Activated T-cell treated with anti-CD3 and anti-CD28 coated beads for 24 hours (primary cell): ENCODE measurements around the gene ZCCHC13.
"Not testable (repeated sequence)": the region's sequence is repeated elsewhere in the genome, so short reads cannot be mapped to it uniquely, and the experiment has no call there.

Experiments
- DNase-seq: peaks from one replicate; pipeline ENCODE4 v3.0.0-alpha.2; 2020; ENCODE audit warnings: low read depth

The ZCCHC13 gene

DNA sequence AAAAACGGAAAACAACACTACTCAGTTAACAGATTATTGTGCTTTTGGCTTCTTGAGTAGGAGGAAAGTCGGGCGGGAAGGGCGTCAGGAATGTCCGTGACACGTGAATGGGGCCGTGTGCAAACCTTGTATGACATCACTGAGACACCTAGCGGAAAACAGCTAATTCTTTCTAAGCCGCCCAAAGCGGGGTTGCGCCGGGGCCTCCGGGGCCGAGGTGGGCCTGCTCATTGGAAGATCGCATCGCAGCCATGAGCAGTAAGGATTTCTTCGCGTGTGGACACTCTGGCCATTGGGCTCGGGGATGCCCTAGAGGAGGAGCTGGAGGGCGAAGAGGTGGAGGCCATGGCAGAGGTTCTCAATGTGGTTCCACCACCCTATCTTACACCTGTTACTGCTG is at the start of gene ZCCHC13:
Gene ZCCHC13 (plus strand): TSS at position 165 of the 400 bp plus-strand sequence. CDS start 87 bp downstream, at position 252.
- DNase-seq: no peak

DNA sequence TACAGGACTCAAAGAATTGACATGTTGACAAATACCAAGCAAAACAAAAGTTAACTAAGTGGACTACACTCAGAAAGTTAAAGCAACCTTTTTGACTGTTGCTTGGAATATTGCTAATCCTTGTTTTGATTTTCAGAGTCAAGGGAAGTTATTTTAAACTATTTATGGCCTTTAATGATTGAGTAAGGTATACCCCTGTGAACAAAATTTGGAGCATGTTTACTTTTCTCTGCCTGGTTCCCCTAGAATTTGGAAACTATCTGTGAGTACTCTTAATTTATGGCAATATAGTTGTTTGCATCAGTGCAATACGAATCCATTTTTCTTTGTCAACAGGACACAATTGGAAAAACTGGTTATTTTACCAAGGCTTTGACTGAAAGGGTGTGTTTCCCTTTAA is 45.9 kb upstream of the ZCCHC13 start:
- not testable (repeated sequence) for DNase-seq

DNA sequence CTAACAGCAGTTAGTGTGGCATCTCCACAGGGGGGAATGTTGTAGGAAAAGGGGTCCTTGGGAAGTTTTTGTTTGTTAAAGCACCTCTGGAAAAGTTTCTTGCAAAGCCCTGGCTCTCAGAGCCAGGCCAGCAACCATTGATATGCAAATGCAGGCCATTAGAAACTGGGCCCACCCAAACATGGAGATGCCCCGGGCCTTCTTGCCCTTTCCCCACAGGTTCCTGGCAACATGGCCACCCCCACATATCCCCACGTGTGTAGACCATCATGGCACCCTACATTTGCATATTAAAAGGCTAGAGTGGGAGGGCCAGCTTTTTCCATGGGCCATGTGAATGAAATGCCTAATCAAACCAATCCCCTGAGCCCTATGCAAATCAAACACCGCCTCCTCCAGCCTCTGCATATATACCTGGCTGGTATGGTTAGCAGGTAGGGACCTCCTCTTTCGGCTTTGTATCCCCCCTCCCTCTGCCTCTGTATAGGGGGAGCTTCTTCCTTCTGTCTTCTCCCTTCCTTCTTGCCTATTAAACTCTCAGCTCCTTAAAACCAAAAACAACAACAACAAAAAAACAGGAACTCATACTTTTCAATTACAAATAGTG is 44.0 kb upstream of the ZCCHC13 start:
- DNase-seq: no peak

DNA sequence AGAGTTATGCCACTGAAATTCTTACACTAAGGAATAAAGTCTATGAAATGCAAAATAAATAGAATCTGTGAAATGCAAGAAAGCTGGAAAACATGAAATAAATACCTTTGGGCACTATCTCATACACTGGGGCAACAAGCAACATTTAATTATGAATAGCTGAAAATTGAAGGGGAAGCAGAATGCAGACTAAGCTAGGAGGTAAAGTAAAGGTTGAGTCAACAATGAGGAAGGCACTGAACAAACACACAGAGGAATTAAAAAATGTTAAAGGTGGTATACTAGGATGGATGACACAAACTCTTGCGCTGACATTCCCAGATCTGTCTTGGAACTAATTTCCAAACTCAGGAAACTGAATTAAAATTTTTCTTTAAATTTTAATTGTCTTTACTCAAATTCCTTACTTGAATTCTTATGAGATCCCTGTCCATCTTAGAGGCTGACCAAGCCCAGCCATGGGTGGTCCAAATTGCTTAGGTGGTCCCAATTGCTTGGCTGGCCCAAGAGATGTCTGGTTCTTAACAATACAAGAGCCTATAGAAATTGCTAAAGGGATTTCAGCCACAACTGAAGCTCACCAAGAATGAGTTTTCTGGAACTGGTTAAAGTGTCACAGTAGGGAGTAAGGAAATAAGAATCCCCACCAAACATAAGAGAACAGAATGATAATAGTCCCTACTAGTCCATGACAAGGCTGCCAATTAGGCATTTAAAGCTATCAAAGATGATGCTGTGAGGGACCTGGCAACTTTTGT is 41.3 kb upstream of the ZCCHC13 start:
- DNase-seq: no peak

DNA sequence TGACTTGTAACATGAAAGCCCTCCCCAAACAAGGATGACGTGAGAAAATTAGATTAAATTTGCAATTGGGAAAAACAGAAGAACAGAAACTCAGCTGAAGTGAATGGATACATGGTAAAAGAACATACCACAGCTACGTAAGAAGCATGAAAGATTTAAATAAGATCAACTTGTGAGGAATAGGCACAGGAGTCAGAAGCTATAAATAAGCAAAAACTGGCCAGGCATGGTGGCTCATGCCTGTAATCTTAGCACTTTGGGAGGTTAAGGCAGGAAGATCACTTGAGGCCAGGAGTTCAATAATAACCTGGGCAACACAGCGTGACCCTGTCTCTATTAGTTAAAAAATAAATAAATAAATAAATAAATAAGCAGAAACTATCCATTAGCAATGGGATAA is 33.6 kb upstream of the ZCCHC13 start:
- no peak for DNase-seq

DNA sequence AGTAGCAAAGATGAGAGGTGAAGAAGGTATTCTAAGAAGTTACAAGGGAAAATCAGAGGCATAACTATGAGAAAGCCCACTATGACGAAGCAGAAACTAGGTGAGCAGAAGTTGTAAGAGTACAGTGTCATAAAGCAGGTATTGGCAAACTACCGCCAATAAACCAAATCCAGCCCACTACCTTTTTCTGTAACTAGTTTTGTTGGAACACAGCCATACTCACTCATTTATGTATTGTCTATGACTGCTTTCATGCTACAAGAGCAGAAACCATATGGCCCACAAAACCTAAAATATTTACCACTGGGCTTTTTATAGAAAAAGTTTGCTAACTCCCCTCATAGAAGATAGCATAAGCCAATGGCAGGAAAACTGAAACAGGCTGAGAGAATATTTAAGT is 31.8 kb upstream of the ZCCHC13 start:
- DNase-seq: no peak

DNA sequence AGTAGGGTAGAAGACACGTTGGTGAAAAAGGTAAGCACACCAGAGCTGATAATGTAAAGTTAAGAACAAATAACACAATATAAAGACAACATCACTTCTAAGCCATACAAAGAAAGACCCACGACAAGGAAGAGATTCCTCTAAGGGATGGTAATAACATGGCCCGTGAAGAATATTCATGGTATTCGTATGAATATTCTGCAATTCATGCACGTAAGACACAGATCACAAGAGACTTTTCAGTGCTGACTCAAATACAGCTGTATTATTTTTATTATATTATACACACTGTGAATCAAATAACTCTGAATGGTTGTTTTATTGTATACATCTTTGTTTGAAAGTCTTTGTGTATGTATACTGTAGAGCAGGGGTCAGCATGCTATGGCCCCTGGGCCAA is 29.5 kb upstream of the ZCCHC13 start:
- no peak for DNase-seq

DNA sequence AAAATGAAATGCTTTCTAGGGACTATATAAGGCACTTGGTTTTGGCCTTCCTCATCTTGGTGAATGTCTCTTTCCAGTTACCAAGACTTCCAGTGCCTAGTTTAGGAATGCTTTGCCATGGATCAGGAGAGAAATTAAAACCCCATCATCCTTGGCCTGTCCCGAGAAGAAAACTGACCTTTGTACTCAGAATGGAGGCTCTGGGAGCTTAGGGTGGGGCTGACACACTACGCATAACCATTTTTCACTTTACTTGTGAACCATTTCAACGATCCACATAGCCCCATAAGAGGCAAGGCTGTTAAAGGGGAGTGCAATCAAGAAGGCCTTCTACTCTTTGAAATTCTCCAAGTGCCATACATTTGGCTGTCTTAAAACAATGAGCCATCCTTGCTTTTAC is 26.7 kb upstream of the ZCCHC13 start:
- DNase-seq: no peak

DNA sequence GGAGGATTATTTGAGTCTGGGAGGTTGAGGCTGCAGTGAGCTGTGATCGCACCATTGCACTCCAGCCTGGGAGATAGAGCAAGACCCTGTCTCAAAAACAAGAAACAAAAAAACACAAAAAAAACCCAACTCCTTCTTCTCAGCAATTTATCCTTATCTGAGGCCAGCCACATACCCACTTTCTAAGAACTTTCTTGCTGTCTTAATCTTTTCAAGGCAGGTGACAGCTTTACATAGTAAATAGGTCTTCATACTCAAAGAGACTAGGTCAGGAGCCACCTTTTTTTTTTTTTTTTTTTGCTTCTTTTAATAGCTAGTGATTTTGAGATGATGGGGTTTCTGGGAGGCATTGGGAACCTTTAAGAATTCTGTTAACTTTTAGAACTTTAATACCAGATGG is 26.1 kb upstream of the ZCCHC13 start:
- no peak for DNase-seq

DNA sequence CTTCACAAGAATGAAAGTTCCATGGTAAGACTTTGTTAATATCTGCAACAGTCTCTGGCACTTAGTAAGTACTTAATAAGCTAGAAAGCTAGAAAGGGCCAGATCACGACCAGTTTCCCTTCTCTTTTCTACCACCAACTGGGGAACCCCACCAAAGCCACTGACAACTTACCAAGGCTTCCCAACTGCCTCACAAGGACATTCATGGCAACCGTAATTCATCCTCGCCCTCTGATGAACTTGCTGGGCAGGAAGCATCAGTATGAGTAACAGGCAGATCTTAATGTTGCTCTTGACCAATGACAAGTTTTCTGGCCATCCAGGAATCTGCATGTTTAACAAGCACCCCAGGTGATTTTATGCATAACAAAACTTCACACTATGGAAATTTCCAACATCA is 23.2 kb upstream of the ZCCHC13 start:
- no peak for DNase-seq

DNA sequence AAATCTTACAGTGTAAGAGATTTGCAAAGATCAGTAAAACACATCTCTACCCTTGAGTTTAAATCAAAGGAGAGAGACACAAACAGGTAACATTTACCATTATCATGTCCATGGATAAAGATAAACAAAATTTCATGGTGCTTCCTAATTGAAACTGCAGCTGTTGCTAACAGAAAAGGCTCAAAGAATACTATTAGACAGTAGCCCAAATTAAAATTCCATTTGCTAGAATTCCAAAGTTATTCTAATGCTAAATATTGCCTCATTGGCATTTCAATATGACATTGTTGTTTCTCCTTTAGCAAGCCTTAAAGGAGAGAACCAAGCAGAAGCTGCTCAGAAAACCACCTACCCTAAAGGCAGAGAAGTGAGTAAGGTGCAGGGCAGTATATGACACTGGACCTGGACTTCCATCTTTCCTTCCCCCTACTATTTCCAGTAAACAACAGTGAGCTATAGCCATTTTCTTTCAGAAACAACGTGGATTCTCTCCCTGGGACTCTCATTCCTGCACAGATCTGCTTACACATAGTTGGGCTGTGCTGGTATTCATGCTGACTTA is 19.5 kb upstream of the ZCCHC13 start:
- DNase-seq: no peak

DNA sequence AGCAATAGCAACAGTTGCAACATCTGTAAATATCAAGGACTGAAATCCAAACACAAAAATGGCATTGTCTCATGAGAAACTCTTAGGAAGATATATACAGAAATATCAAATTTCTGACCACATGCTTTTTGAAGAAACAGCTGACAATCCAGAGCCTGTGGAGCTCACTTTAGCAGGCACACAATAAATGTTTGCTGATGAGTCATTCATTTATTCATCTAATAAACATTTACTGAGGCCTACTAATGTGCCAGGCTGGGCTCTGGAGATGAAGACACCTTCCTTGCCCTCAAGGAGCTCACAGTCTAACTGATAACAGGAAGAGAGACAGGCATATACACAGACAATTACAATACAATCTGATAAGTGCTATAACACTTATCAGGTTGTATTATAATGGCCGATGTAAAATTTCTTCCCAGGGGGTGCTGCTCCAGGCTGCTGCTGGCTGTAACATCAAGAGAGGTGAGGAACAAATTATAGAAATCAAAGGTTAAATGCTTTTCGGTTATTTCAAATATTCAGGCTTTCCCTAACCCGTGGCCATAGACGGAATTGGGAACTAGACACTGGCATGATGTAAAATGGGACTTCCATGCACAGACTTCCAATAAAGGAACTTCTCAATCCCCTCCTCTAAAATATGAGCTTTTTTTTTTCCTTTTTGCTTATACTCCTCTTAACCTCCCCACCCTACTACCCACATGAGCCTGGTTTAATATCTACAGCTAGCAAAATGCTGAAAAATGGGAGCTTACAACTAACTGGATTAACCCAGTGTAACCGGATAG is 16.8 kb upstream of the ZCCHC13 start:
- no peak for DNase-seq

DNA sequence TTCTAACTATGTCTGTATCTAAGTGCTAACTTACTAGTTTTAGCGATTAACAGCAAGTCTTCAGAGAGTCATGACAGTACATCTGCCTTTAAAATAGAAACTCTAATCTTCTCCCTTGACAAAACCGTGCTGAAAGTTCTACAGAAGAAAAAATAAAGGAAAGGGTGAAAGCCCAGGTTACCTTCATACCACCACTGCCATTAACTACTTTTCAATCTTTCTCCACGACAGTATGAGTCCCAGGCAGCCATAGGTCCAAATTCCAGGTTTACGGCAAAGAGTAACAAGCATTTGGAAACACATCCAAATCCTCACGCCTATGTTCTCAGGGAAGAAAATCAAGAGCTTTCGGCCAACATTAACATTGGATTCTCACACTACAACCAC is 12.4 kb upstream of the ZCCHC13 start:
- DNase-seq: no peak

DNA sequence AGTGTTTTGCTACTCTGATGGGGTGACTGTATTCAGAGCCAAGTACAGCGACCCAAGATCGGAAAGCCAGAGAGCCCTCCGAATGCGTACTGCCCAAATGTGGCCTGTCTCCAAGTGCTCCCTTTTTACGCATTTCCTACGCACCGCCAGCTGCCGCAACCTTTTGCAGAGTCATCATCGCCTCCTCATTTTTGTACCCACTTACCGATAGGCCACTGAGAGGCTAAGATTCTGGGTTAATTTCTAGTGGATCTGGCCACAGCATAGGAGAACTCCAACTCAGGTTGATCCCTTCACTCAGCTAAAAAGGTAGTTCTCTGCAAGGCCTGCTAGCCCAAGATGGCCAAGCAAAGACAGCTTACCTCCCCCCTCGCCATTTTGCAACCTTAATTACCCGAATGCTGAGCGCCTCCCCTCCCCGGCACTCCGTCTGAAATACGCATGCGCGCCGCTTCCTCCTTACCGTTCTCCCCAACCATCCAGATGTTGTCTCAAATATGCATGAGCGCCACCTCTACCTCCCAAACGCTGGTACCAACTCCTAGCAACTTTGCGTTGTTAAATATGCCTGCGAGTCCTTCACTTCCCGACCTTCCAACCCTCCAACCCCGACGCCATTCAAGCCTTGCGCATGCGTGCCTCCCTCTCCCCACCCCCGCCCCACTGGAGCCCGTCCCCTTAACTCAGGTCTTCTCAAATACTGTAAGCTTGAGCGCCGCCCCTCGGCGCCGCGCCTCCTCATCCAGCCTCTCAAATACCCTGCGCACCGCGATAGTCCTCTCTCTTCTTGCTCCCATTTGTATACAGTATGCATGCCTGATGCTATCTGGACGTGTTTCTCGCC is 11.8 kb upstream of the ZCCHC13 start:
- DNase-seq: peak; percentile 68

DNA sequence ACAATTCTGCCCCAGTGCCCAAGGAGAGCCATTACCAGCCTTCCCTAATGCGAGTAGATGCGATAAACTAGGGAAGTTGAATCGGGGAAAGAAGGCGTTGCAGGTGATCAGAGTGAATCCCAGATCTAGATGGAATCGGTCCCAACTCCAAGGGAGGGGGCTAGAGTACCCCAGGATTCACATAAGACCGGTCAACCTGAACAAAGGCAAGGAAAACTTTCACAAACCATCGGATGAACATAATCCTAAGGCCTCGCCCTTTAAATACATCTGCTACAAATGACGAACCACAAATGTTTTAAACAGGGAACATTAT is 11.2 kb upstream of the ZCCHC13 start:
- DNase-seq: no peak

DNA sequence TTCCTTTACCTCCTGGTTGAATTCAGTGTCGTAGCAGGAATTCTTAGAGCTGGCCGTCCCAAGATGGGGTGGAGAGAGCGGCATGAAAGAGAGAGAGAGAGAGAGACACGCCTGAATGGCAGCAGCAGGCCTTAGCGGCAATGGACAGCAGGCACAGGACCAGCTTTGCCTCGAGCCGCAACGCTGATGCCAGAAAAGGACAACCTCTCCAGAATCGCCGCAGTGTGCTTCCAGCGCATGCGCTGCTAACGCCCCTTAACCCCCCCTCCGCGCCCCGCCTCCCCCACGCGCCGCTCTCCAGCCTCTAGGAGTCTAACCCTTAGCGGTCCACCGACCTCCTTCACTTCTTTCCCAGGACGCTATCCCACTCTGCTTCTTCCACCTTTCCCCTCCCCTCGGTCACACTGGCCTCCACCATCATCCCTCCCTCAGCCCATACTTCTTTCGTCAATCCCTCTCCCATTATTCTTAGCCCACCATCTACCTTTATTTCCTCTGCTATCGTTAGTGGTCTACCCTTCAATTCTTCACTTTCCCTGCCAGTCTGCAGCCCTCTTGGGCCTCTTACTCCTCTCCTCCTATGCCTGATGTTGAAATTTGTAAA is 10.5 kb upstream of the ZCCHC13 start:
- DNase-seq: peak; percentile 53

DNA sequence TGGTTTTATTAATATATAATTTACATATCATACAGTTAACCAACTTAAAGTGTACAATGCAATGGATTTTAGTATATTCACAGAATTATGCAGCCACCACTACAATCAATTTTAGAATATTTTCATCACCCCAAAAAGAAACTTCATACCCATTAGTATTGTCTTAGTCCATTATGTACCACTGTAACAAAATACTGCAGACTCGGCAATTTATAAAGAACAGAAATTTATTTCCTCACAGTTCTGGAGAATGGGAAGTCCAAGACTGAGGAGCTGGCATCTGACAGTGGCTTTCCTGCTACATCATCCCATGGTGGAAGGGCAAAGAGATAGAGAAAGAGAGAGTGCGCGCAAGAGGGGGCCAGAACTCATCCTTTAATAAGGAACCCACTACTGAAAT is 8.9 kb upstream of the ZCCHC13 start:
- no peak for DNase-seq

DNA sequence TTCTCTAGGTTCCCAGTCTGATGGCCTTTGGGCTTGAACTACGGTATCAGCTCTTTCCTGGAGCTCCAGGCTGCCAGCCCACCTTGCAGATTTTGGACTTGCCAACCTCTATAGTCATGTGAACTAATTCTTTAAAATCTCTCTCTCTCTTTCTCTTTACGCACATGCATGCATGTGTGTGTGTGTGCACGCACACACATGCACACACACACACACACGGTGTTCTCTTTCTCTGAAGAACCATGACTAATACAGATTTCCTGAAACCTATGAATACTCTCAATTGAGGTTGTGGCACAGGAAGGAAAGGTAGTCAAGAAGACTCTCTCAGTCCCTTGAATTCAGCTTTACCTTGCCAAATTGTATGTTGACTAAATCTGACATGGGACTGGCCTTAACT is 6.2 kb upstream of the ZCCHC13 start:
- DNase-seq: no peak

DNA sequence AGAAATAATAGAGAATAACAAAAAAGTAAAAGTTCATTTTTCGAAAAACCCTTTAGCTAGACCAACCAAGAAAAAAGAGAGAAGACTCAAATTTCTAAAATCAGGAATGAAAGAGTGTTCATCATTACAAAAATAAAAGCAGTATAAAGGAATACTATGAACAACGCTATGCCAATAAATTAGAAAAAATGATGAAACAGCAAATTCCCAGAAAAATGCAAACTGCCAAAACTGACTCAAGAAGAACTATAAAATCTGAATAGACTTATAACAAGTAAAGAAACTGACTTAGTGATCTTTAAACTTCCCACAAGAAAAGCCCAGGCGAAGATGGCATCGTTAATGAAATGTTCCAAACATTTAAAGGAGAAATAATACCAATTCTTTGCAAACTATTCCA is 3.1 kb upstream of the ZCCHC13 start:
- no peak for DNase-seq

DNA sequence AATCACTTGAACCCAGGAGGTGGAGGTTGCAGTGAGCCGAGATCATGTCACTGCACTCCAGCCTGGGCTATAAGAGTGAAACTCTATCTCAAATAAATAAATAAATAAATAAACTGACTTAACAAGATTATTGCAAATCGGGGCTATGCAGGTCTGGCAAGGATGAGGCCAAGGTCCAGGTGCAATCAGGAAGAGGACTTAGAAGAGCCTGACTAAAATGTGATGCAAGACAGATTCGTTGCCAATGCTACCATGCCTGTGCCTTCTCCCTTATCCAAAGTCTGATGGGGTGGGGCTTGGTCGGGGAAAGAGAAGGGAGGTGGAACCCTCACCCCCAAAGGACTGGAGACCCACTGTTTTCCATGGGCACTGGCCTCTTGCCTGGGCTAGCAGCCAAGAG is 14.7 kb downstream of the ZCCHC13 start:
- DNase-seq: no peak

DNA sequence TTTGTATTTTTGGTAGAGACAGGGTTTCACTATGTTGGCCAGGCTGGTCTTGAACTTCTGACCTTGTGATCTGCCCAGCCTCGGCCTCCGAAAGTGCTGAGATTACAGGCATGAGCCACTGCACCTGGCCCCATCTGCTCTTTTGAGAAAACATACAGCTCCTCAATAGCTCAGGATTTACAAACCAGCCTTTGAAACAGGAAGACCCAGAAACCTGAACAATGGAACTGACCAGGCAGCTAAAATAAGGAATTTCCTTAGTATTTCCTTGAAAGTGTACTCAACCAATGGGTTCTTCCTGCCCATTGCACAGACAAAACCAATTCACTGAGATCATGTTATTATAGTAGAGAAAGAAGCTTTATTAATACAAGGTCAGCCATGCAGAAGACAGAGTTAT is 15.3 kb downstream of the ZCCHC13 start:
- not testable (repeated sequence) for DNase-seq

DNA sequence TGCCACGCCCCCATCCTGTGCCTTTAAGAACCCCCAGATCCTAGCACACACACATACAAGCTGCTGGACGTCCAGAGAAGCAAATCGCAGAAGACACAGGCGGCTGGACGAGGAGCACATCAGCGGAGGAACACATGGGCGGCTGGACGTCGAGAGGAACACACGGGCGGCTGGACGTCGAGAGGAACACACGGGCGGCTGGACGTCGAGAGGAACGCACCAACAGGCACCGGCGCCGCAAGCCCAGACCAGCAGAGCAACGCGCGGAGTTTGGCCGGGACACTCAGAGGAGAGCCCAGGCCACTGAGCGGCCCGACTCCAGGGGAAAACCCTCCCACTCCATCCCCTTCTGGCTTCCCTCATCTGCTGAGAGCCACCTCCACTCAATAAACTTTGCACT is 17.2 kb downstream of the ZCCHC13 start:
- DNase-seq: no peak
